OCI-LY7 (cell line): ENCODE data around the gene ICA1.

Experiments
- CTCF ChIP-seq: fragments of 200-600 bp; sonication (generic); conservative IDR thresholded peaks from 2 replicates; pipeline ENCODE4 v1.5.1; 2014; ENCODE audit warnings: mild to moderate bottlenecking, antibody characterized with exemption, low read length, moderate library complexity, mixed read lengths
- EZH2phosphoT487 ChIP-seq: fragments of 200-600 bp; sonication (generic); IDR thresholded peaks from 2 replicates; pipeline ENCODE4 v1.6.1; 2018; ENCODE audit warnings: low read depth, borderline replicate concordance, mild to moderate bottlenecking, mixed run types, antibody characterized with exemption, low read length, moderate library complexity, mixed read lengths

GRCh38 chr7:8151161-8151725 lies 110.7 kb downstream of the ICA1 start:
- no peak for TF ChIP-seq CTCF
- no peak for TF ChIP-seq EZH2phosphoT487
